GM12878 (cell line): ENCODE data around the gene HTR3A. TPM values are rescaled to one million over a fixed set of nuclear protein-coding genes. Genes with fewer than 3 reads are reported as not detected.

Experiments used
- ATAC-seq: fragments of 200-7000 bp; cut with Tn5 transposase; 3 replicates; pipeline ENCODE4 v1.9.1; 2020; ENCODE audit warnings: mild to moderate bottlenecking, moderate library complexity
- BruUV-seq: library from RNA; stranded (reverse); fragments of 400-500 nt; replicated peaks from 2 replicates; lab custom pipeline; 2021; lab: Mats Ljungman, UMichigan
- CTCF ChIA-PET: fragments of 300-600 bp; sonication (Branson Sonifier 250); formaldehyde crosslinking; extraction: SDS; loops from one replicate; lab custom pipeline; 2021; ENCODE audit warnings: inconsistent platforms; lab: Yijun Ruan, JAX
- POLR2A ChIA-PET: fragments of 350-600 bp; formaldehyde crosslinking; extraction: SDS; loops from one replicate; lab custom pipeline; 2021; ENCODE audit warnings: inconsistent platforms; lab: Charles Lee
- RAD21 ChIA-PET: fragments of 300-600 bp; sonication (Branson Sonifier 250); formaldehyde crosslinking; loops from one replicate; lab custom pipeline; 2023; ENCODE audit warnings: antibody characterized with exemption; ENCODE audit not compliant: unreplicated experiment; lab: Charles Lee
- SMC1A ChIA-PET: fragments of 300-600 bp; sonication (Branson Sonifier 250); formaldehyde crosslinking; loops from one replicate; lab custom pipeline; 2023; ENCODE audit not compliant: unreplicated experiment, uncharacterized antibody; lab: Charles Lee
- DNase-seq: peaks from one replicate; pipeline ENCODE4 v3.0.0-alpha.2; 2011; ENCODE audit warnings: low read depth, low spot score
- FAIRE-seq: peaks from 3 replicates; lab custom pipeline; 2011; peaks lifted over from hg19 to GRCh38; lab: Jason Lieb, UNC
- H2AFZ ChIP-seq: 2 replicates; pipeline ENCODE4 v1.6.0; 2011; ENCODE audit warnings: low read depth, low read length, control low read depth; ENCODE audit not compliant: control insufficient read depth
- H3K27ac ChIP-seq: 2 replicates; pipeline ENCODE4 v1.5.1; 2011; ENCODE audit warnings: control low read depth; ENCODE audit not compliant: control insufficient read depth, insufficient read depth
- H3K27me3 ChIP-seq, 2 experiments: replicated peaks in 1 of 2; 2 replicates each; pipeline versions ENCODE4 v1.6.0 to v1.6.1; 2011; ENCODE audit warnings: low read length in 1 of 2; ENCODE audit not compliant: control insufficient read depth in 2 of 2, insufficient read depth in 2 of 2
- H3K36me3 ChIP-seq, 2 experiments: 2 replicates each; pipeline ENCODE4 v1.5.1; 2011; ENCODE audit warnings: low read length in 1 of 2; ENCODE audit not compliant: control insufficient read depth in 2 of 2, insufficient read depth in 2 of 2
- H3K4me1 ChIP-seq: 2 replicates; pipeline ENCODE4 v1.6.1; 2011; ENCODE audit warnings: mild to moderate bottlenecking, low read length, moderate library complexity, mixed read lengths; ENCODE audit not compliant: control insufficient read depth, insufficient read depth
- H3K4me2 ChIP-seq: 2 replicates; pipeline ENCODE4 v1.6.0; 2011; ENCODE audit warnings: control low read depth; ENCODE audit not compliant: control insufficient read depth, insufficient read depth
- H3K4me3 ChIP-seq: fragments of 200-600 bp; sonication (generic); 2 replicates; pipeline ENCODE4 v1.5.1; 2016
- H3K79me2 ChIP-seq: 2 replicates; pipeline ENCODE4 v1.6.0; 2011; ENCODE audit warnings: low read length; ENCODE audit not compliant: control insufficient read depth, insufficient read depth
- H3K9ac ChIP-seq: 2 replicates; pipeline ENCODE4 v1.8.0; 2011; ENCODE audit warnings: low read length, control low read depth, mixed read lengths; ENCODE audit not compliant: control insufficient read depth, insufficient read depth
- H3K9me3 ChIP-seq: replicated peaks from 3 replicates; pipeline ENCODE4 v1.5.1; 2011; ENCODE audit warnings: mild to moderate bottlenecking, low read length; ENCODE audit not compliant: control insufficient read depth, insufficient read depth
- H4K20me1 ChIP-seq: 2 replicates; pipeline ENCODE4 v1.6.0; 2011; ENCODE audit not compliant: control insufficient read depth, insufficient read depth
- ASH2L ChIP-seq: fragments of 300-600, 200-600 bp; sonication (generic); IDR thresholded peaks from 2 replicates; pipeline ENCODE4 v1.6.1; 2017; ENCODE audit warnings: low read depth, mild to moderate bottlenecking, borderline replicate concordance
- CREM ChIP-seq: IDR thresholded peaks from 2 replicates; pipeline ENCODE4 v1.6.1; 2014; ENCODE audit warnings: antibody characterized with exemption, low read depth
- E2F8 ChIP-seq: fragments of 450-650 bp; IDR thresholded peaks from 2 replicates; pipeline ENCODE4 v1.6.1; 2018; ENCODE audit warnings: mild to moderate bottlenecking, low read depth, moderate library complexity; ENCODE audit not compliant: partially characterized antibody
- IRF5 ChIP-seq: fragments of 450-650 bp; IDR thresholded peaks from 2 replicates; pipeline ENCODE4 v1.6.1; 2017; ENCODE audit warnings: borderline replicate concordance
- PKNOX1 ChIP-seq: fragments of 450-650 bp; IDR thresholded peaks from 2 replicates; pipeline ENCODE4 v1.6.1; 2016; ENCODE audit warnings: mild to moderate bottlenecking
- SREBF2 ChIP-seq: IDR thresholded peaks from 2 replicates; pipeline ENCODE4 v1.6.1; 2012; ENCODE audit warnings: mild to moderate bottlenecking, low read length
- TCF7 ChIP-seq: IDR thresholded peaks from 2 replicates; pipeline ENCODE4 v1.6.1; 2014; ENCODE audit warnings: antibody characterized with exemption, borderline replicate concordance
- WRNIP1 ChIP-seq: IDR thresholded peaks from 2 replicates; pipeline ENCODE4 v1.6.1; 2011; ENCODE audit warnings: low read depth, low read length, improper control_type of control experiment, borderline replicate concordance
- WGBS: methylation state at CpG from one replicate; pipeline ENCODE4 v1.1.6; 2016; ENCODE audit warnings: low lambda C conversion rate; ENCODE audit not compliant: insufficient replicate concordance, insufficient coverage; ENCODE audit errors: missing lambda C conversion rate; 5-methylcytosine and 5-hydroxymethylcytosine counted together
- in situ Hi-C: fragments of 300-500 bp; cut with MboI; formaldehyde crosslinking; loops from 9 replicates; pipeline ENCODE4 v1.14.3; 2018; ENCODE audit warnings: mixed read lengths
- intact Hi-C: fragments of 100-400 bp; cut with micrococcal nuclease; formaldehyde crosslinking; loops from one replicate; pipeline ENCODE4 v1.14.2; 2022; ENCODE audit not compliant: unreplicated experiment
- polyA plus RNA-seq, 11 experiments: library from polyadenylated mRNA; depleted of rRNA in 4 of 11; unstranded in 6 of 11; stranded (reverse) in 5 of 11; fragments of >200 nt; fragmentation: Nextera tagmentation in 4 of 11; fragmentation: Illumina TruSeq in 1 of 11; extraction: Ambion mirVana in 4 of 11; extraction: Trizol in 1 of 11; gene quantifications; 1 replicate in 1 of 11; 2 replicates in 10 of 11; pipeline versions ENCODE4 v1.2.1 to v1.2.3, GENCODE V29; 2011 to 2016; ENCODE audit warnings: inconsistent platforms in 2 of 11, missing spikeins in 2 of 11, low read depth in 1 of 11
- total RNA-seq, 4 experiments: library from RNA; depleted of rRNA in 3 of 4; stranded (reverse); fragments of >200 nt in 3 of 4; fragmentation: Illumina TruSeq in 1 of 4; extraction: Trizol in 1 of 4; gene quantifications; 2 replicates each; pipeline versions ENCODE4 v1.2.1 to v1.2.3, GENCODE V29; 2013 to 2021

The HTR3A gene
- total and polyA plus RNA-seq, 10 of the 15 experiments (the other 5 are each of a cell fraction or from before 2014, with no cell fraction given) = not detected

- Histone ChIP-seq H3K36me3 (no peaks in the 10 kb centered on the region), H3K4me1 (no peaks in the 10 kb centered on the region), H2AFZ (no peak overlapping the region), H3K79me2 (no peaks in the 10 kb centered on the region), H3K9ac (no peak overlapping the region), H3K9me3 (no peaks in the 10 kb centered on the region), H3K27me3 (peaks cover 0 to 3% of the 10 kb centered on the region in 2 experiments; a peak in 1 of 4 replicates), H4K20me1 (no peaks in the 10 kb centered on the region), H3K4me2 (no peak overlapping the region), H3K4me3 (no peak overlapping the region), H3K27ac (no peak overlapping the region)
- POLR2A ChIA-PET = no interaction called here
- TF ChIP-seq E2F8 (no peak), TCF7 (no peak), CREM (no peak), ASH2L (no peak), WRNIP1 (no peak), PKNOX1 (no peak), SREBF2 (no peak), IRF5 (no peak)
- no TSS peak for BruUV-seq
- intact Hi-C loops = no loop called here
- DNase-seq (no peak), ATAC-seq (no peak), FAIRE-seq (no peak)
- RAD21 ChIA-PET = no interaction called here
- WGBS = 0% methylated on average over 2 of the region's 2 CpGs
- CTCF ChIA-PET = interaction anchor here (7.4 kb wide), 1 partner anchor 273 kb away, joined by 83 read pairs; no protein-coding TSS in a partner anchor
- SMC1A ChIA-PET = no interaction called here
- in situ Hi-C loops = loop anchor here (5.0 kb wide), 1 partner anchor 272 kb away; no protein-coding TSS in a partner anchor
These were observed 15.0 kb downstream of the HTR3A start for GRCh38 chr11:113989916-113990315.
